ENCODE measurements around the gene SLX9. TPM values are rescaled to one million over a fixed set of nuclear protein-coding genes. Genes with fewer than 3 reads are reported as not detected.

Gene SLX9
- total RNA-seq, 1 donor from 2014 or later: 0.75 TPM

GRCh38 chr21:44984428-44984791 is 44.6 kb downstream of the SLX9 start:
- H3K4me1 ChIP-seq: peaks cover 8 to 17% of the 10 kb centered on the region in 2 donors

GRCh38 chr21:44984792-44985440 is 45.1 kb downstream of the SLX9 start:
- Histone ChIP-seq H3K4me1 (peaks cover 8 to 17% of the 10 kb centered on the region in 2 donors), H3K9me3 (no peaks in the 10 kb centered on the region), H3K36me3 (no peaks in the 10 kb centered on the region), H3K4me3 (no peak overlapping the region), H3K27me3 (no peaks in the 10 kb centered on the region), H3K27ac (peak overlapping the region; percentile 44 to 68)
- peak in 1 of 2 donors; percentile 73 for DNase-seq (ENCODE audit: low spot score in 2 of 2)
- intact Hi-C loops (cut with DNase I): no loop called here
- TF ChIP-seq CTCF (IDR thresholded peaks at IDR 0.05): no peak

More at GRCh38 chr21:44984428-44984791, 44.6 kb downstream of the SLX9 start:
- no peak for TF ChIP-seq CTCF (IDR thresholded peaks at IDR 0.05)
- Histone ChIP-seq H3K27ac (peak overlapping the region in 1 of 2 donors; percentile 68), H3K27me3 (no peaks in the 10 kb centered on the region), H3K36me3 (no peaks in the 10 kb centered on the region), H3K9me3 (no peaks in the 10 kb centered on the region), H3K4me3 (no peak overlapping the region)
- intact Hi-C loops (cut with DNase I): no loop called here
- peak in 1 of 2 donors; percentile 64 for DNase-seq (ENCODE audit: low spot score in 2 of 2)

GRCh38 chr21:44985441-44986401 is 45.9 kb downstream of the SLX9 start:
- no peaks in the 10 kb centered on the region for H3K9me3 ChIP-seq
- peak overlapping the region; percentile 44 to 68 for H3K27ac ChIP-seq
- TF ChIP-seq CTCF (IDR thresholded peaks at IDR 0.05): no peak
- intact Hi-C loops (cut with DNase I): no loop called here
- DNase-seq (ENCODE audit: low spot score in 2 of 2): peak in 1 of 2 donors; percentile 62
- H3K4me3 ChIP-seq: no peak overlapping the region
- H3K27me3 ChIP-seq: no peaks in the 10 kb centered on the region
- H3K4me1 ChIP-seq: peaks cover 8 to 17% of the 10 kb centered on the region in 2 donors
- H3K36me3 ChIP-seq: no peaks in the 10 kb centered on the region

GRCh38 chr21:44986471-44987291 is 46.9 kb downstream of the SLX9 start:
- peak in 1 of 2 donors; percentile 65 for DNase-seq (ENCODE audit: low spot score in 2 of 2)
- Histone ChIP-seq H3K27me3 (no peaks in the 10 kb centered on the region), H3K4me1 (peaks cover 8 to 14% of the 10 kb centered on the region in 2 donors), H3K27ac (peak overlapping the region; percentile 4 to 68), H3K36me3 (no peaks in the 10 kb centered on the region), H3K4me3 (no peak overlapping the region), H3K9me3 (no peaks in the 10 kb centered on the region)
- peak in 1 of 3 experiments; percentile 11 for TF ChIP-seq CTCF (IDR thresholded peaks at IDR 0.05)
- intact Hi-C loops (cut with DNase I): no loop called here

GRCh38 chr21:44987301-44987885 is 47.6 kb downstream of the SLX9 start:
- TF ChIP-seq CTCF (IDR thresholded peaks at IDR 0.05): no peak
- no peaks in the 10 kb centered on the region for H3K36me3 ChIP-seq
- no peak for DNase-seq (ENCODE audit: low spot score in 2 of 2)
- H3K4me3 ChIP-seq: no peak overlapping the region
- intact Hi-C loops (cut with DNase I): no loop called here
- no peaks in the 10 kb centered on the region for H3K9me3 ChIP-seq
- peak overlapping the region in 1 of 2 donors; percentile 68 for H3K27ac ChIP-seq
- no peaks in the 10 kb centered on the region for H3K27me3 ChIP-seq
- H3K4me1 ChIP-seq: peaks cover 7 to 13% of the 10 kb centered on the region in 2 donors
